ENCODE results near the gene FNTB.

GRCh38 chr14:65065719-65066118 is 79.0 kb downstream of the FNTB start:
- TF ChIP-seq CTCF (conservative IDR thresholded peaks at IDR 0.05; ENCODE audit: low read depth, low read length): no peak
- TF ChIP-seq EZH2phosphoT487 (IDR thresholded peaks at IDR 0.05; ENCODE audit: borderline replicate concordance, low read length): no peak
- TF ChIP-seq EZH2 (IDR thresholded peaks at IDR 0.05; ENCODE audit: low read length, unreplicated experiment): no peak

Measured in PC-3 (cell line).